Calu3 (cell line): Measurements from ENCODE around the gene ARID3B. TPM values are rescaled to one million over a fixed set of nuclear protein-coding genes. Genes with fewer than 3 reads are reported as not detected.

Experiments used
- BruUV-seq: library from RNA; stranded (reverse); fragments of 400-500 nt; replicated peaks from 2 replicates; lab custom pipeline; 2021; lab: Mats Ljungman, UMichigan
- CTCF ChIA-PET: fragments of 300-600 bp; sonication (Branson Sonifier 250); formaldehyde crosslinking; loops from one replicate; lab custom pipeline; 2022; ENCODE audit warnings: antibody characterized with exemption; lab: Charles Lee
- DNase-seq: peaks from one replicate; pipeline ENCODE4 v3.0.0; 2022
- H3K27ac Mint-ChIP-seq: one replicate; pipeline ENCODE4 v1.8.0; 2022; ENCODE audit warnings: mixed read lengths; ENCODE audit not compliant: unreplicated experiment
- H3K27me3 Mint-ChIP-seq: one replicate; pipeline ENCODE4 v1.8.0; 2022; ENCODE audit warnings: mixed read lengths; ENCODE audit not compliant: unreplicated experiment
- H3K36me3 Mint-ChIP-seq: one replicate; pipeline ENCODE4 v1.8.0; 2022; ENCODE audit warnings: mild to moderate bottlenecking, moderate library complexity, mixed read lengths; ENCODE audit not compliant: insufficient read depth, unreplicated experiment
- H3K4me1 Mint-ChIP-seq: one replicate; pipeline ENCODE4 v1.8.0; 2022; ENCODE audit warnings: mild to moderate bottlenecking, low read depth, mixed read lengths; ENCODE audit not compliant: unreplicated experiment
- H3K4me3 Mint-ChIP-seq: one replicate; pipeline ENCODE4 v1.8.0; 2022; ENCODE audit warnings: mild to moderate bottlenecking, low read depth, moderate library complexity, mixed read lengths; ENCODE audit not compliant: unreplicated experiment
- H3K9me3 Mint-ChIP-seq: one replicate; pipeline ENCODE4 v1.8.0; 2022; ENCODE audit warnings: low read depth, mixed read lengths; ENCODE audit not compliant: unreplicated experiment
- CTCF ChIP-seq: fragments of 200-600 bp; IDR thresholded peaks from one replicate; pipeline ENCODE4 v1.8.0; 2022; ENCODE audit warnings: antibody characterized with exemption; ENCODE audit not compliant: unreplicated experiment
- intact Hi-C: fragments of 100-400 bp; cut with micrococcal nuclease; formaldehyde crosslinking; loops from one replicate; pipeline ENCODE4 v1.10.0; 2022; ENCODE audit not compliant: unreplicated experiment
- total RNA-seq: library from RNA; stranded (reverse); gene quantifications from 2 replicates; pipeline ENCODE4 v1.2.3, GENCODE V29; 2022

ARID3B gene
- total RNA-seq, 1 experiment from 2014 or later, result 10.6 TPM

GRCh38 chr15:74500401-74500800 lies 40.6 kb upstream of the ARID3B start:
- H3K27ac Mint-ChIP-seq, result no peak overlapping the region
- intact Hi-C loops, result no loop called here
- no peaks in the 10 kb centered on the region for H3K9me3 Mint-ChIP-seq
- TF ChIP-seq CTCF, result no peak
- no peaks in the 10 kb centered on the region for H3K36me3 Mint-ChIP-seq
- no peaks in the 10 kb centered on the region for H3K27me3 Mint-ChIP-seq
- no peak for DNase-seq
- CTCF ChIA-PET, result no interaction called here
- H3K4me3 Mint-ChIP-seq, result no peak overlapping the region
- no TSS peak for BruUV-seq
- H3K4me1 Mint-ChIP-seq, result no peaks in the 10 kb centered on the region

GRCh38 chr15:74502301-74502700 lies 38.7 kb upstream of the ARID3B start:
- no peaks in the 10 kb centered on the region for H3K9me3 Mint-ChIP-seq
- no peak overlapping the region for H3K4me3 Mint-ChIP-seq
- H3K36me3 Mint-ChIP-seq, result no peaks in the 10 kb centered on the region
- no peak overlapping the region for H3K27ac Mint-ChIP-seq
- no peaks in the 10 kb centered on the region for H3K4me1 Mint-ChIP-seq
- CTCF ChIA-PET, result no interaction called here
- no peak for DNase-seq
- intact Hi-C loops, result no loop called here
- TF ChIP-seq CTCF, result no peak
- no TSS peak for BruUV-seq
- H3K27me3 Mint-ChIP-seq, result no peaks in the 10 kb centered on the region

- Mint-ChIP-seq H3K27me3 (no peaks in the 10 kb centered on the region), H3K27ac (no peak overlapping the region), H3K4me3 (no peak overlapping the region), H3K9me3 (no peaks in the 10 kb centered on the region), H3K36me3 (no peaks in the 10 kb centered on the region), H3K4me1 (no peaks in the 10 kb centered on the region)
- no TSS peak for BruUV-seq
- intact Hi-C loops, result no loop called here
- DNase-seq, result no peak
- no peak for TF ChIP-seq CTCF
- CTCF ChIA-PET, result interaction anchor here (0.6 kb wide), 1 partner anchor 40 kb away, joined by 4 read pairs; no protein-coding TSS in a partner anchor
Measured at GRCh38 chr15:74504418-74504817, 36.6 kb upstream of the ARID3B start.

GRCh38 chr15:74504836-74505235 lies 36.2 kb upstream of the ARID3B start:
- Mint-ChIP-seq H3K4me1 (no peaks in the 10 kb centered on the region), H3K36me3 (no peaks in the 10 kb centered on the region), H3K4me3 (no peak overlapping the region), H3K27me3 (no peaks in the 10 kb centered on the region), H3K9me3 (no peaks in the 10 kb centered on the region), H3K27ac (no peak overlapping the region)
- BruUV-seq, result no TSS peak
- intact Hi-C loops, result no loop called here
- TF ChIP-seq CTCF, result no peak
- CTCF ChIA-PET, result no interaction called here
- no peak for DNase-seq
